ENCODE data around the gene SMYD1. TPM values are rescaled to one million over a fixed set of nuclear protein-coding genes. Genes with fewer than 3 reads are reported as not detected.

Gene SMYD1
- total and polyA plus RNA-seq, 2 donors from 2014 or later = not detected

DNA sequence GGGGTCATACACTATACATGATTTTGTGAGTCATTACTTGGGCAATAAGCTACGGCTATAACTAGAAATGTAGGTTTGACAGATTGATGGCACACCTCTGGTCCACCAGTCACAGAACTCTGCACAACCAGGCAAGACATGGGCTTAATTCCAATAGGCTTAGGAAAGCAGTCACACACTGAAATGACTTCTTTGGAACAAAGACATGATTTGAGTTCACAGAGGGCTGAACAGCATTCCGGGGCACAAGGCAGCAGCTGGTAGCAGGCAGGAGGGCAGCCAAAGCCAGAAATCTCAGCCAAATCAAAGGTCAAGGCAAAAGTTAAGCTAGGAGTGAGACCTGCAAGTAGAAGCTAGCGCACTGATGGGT lies 32.8 kb downstream of the SMYD1 start:
- Histone ChIP-seq H3K9ac (ENCODE audit: low read length in 3 of 3) (no peak overlapping the region), H3K27ac (ENCODE audit: low read depth in 2 of 2, low read length in 2 of 2) (no peak overlapping the region), H3K4me3 (ENCODE audit: low read length in 3 of 3) (no peak overlapping the region), H3K4me1 (ENCODE audit: control insufficient read depth in 2 of 3, insufficient read depth in 2 of 3, low read depth in 1 of 3, low read length in 3 of 3) (peaks cover 0 to 4% (median 3%) of the 10 kb centered on the region in 3 donors), H3K36me3 (ENCODE audit: control insufficient read depth in 2 of 3, insufficient read depth in 3 of 3, low read length in 3 of 3) (no peaks in the 10 kb centered on the region), H3K9me3 (ENCODE audit: control insufficient read depth in 2 of 3, insufficient read depth in 1 of 3, low read length in 3 of 3) (no peaks in the 10 kb centered on the region), H3K27me3 (ENCODE audit: control insufficient read depth, insufficient read depth, low read length) (no peaks in the 10 kb centered on the region)
- no peak for FAIRE-seq
- TF ChIP-seq, protein P1, sequence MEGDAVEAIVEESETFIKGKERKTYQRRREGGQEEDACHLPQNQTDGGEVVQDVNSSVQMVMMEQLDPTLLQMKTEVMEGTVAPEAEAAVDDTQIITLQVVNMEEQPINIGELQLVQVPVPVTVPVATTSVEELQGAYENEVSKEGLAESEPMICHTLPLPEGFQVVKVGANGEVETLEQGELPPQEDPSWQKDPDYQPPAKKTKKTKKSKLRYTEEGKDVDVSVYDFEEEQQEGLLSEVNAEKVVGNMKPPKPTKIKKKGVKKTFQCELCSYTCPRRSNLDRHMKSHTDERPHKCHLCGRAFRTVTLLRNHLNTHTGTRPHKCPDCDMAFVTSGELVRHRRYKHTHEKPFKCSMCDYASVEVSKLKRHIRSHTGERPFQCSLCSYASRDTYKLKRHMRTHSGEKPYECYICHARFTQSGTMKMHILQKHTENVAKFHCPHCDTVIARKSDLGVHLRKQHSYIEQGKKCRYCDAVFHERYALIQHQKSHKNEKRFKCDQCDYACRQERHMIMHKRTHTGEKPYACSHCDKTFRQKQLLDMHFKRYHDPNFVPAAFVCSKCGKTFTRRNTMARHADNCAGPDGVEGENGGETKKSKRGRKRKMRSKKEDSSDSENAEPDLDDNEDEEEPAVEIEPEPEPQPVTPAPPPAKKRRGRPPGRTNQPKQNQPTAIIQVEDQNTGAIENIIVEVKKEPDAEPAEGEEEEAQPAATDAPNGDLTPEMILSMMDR (IDR thresholded peaks at IDR 0.05; ENCODE audit: borderline replicate concordance, extremely low read depth, insufficient read depth) = no peak
- intact Hi-C loops (cut with DNase I) = no loop called here
- DNase-seq = no peak

DNA sequence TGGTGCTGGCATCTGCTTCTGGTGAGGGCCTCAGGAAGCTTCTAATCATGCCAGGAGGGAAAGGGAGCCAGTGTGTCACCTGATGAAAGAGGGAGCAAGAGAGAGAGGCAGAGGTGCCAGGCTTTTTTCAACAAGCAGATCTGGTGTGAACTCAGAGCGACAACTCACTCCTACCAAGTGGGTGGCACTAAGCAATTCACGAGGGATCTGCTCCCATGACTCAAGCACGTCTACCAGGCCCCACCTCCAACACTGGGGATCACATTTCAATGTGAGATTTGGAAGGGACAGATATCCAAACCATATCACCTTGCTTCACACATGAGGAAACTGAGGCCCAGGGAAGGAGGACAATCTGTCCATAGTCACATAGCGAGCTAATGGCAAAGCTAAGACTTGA lies 41.2 kb downstream of the SMYD1 start:
- FAIRE-seq = no peak
- H3K9ac ChIP-seq (ENCODE audit: low read length in 3 of 3) = no peak overlapping the region
- H3K36me3 ChIP-seq (ENCODE audit: control insufficient read depth in 2 of 3, insufficient read depth in 3 of 3, low read length in 3 of 3) = no peaks in the 10 kb centered on the region
- no peak for DNase-seq
- intact Hi-C loops (cut with DNase I) = no loop called here
- H3K4me1 ChIP-seq (ENCODE audit: control insufficient read depth in 2 of 3, insufficient read depth in 2 of 3, low read depth in 1 of 3, low read length in 3 of 3) = no peaks in the 10 kb centered on the region
- H3K9me3 ChIP-seq (ENCODE audit: control insufficient read depth in 2 of 3, insufficient read depth in 1 of 3, low read length in 3 of 3) = no peaks in the 10 kb centered on the region
- no peak overlapping the region for H3K27ac ChIP-seq (ENCODE audit: low read depth in 2 of 2, low read length in 2 of 2)
- H3K4me3 ChIP-seq (ENCODE audit: low read length in 3 of 3) = no peak overlapping the region
- no peaks in the 10 kb centered on the region for H3K27me3 ChIP-seq (ENCODE audit: control insufficient read depth, insufficient read depth, low read length)
- TF ChIP-seq, protein P1 (IDR thresholded peaks at IDR 0.05; ENCODE audit: borderline replicate concordance, extremely low read depth, insufficient read depth) = no peak

DNA sequence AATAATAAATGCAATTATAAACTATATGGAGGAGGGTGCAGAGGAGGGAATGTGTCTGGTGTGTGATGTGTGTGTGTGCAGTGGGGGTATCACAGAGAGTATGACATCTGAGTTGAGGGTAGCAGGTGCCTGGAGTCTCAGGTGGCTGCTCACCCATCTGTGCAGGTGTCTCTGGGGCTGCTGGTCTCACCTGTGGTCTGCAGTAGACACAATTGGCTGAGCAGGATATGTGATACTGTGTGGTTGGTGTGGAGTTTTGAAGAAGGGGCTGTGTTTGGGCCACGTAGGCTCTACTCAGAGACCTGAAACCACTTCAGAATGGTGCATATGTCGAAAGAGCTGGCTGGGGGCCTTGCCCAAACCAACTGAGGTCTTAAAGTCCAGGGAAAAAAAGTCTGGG lies 43.2 kb downstream of the SMYD1 start:
- Histone ChIP-seq H3K27ac (ENCODE audit: low read depth in 2 of 2, low read length in 2 of 2) (no peak overlapping the region), H3K9me3 (ENCODE audit: control insufficient read depth in 2 of 3, insufficient read depth in 1 of 3, low read length in 3 of 3) (no peaks in the 10 kb centered on the region), H3K4me3 (ENCODE audit: low read length in 3 of 3) (no peak overlapping the region), H3K36me3 (ENCODE audit: control insufficient read depth in 2 of 3, insufficient read depth in 3 of 3, low read length in 3 of 3) (no peaks in the 10 kb centered on the region), H3K4me1 (ENCODE audit: control insufficient read depth in 2 of 3, insufficient read depth in 2 of 3, low read depth in 1 of 3, low read length in 3 of 3) (no peaks in the 10 kb centered on the region), H3K27me3 (ENCODE audit: control insufficient read depth, insufficient read depth, low read length) (no peaks in the 10 kb centered on the region), H3K9ac (ENCODE audit: low read length in 3 of 3) (no peak overlapping the region)
- FAIRE-seq (no peak), DNase-seq (no peak)
- intact Hi-C loops (cut with DNase I) = no loop called here
- TF ChIP-seq, protein P1 (IDR thresholded peaks at IDR 0.05; ENCODE audit: borderline replicate concordance, extremely low read depth, insufficient read depth) = no peak

DNA sequence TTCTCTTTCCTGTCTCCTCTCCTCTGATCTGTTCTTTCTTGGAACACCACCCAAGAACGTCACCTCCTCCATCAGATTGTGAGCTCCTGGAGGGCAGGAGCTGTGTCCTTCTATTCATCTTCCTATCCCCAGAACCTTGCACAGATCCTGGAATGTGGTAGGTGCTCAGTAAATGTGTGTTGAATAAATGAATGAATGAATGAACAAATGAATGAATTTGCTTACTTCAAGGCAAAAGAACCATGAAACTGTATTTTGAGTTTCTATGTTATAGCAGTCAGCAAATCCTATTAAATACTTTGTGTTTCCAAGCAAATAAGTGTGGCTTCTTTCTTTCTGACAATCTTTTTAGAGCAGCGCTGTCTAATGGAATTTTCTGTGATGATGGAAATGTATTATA lies 45.4 kb downstream of the SMYD1 start:
- Histone ChIP-seq H3K9me3 (ENCODE audit: control insufficient read depth in 2 of 3, insufficient read depth in 1 of 3, low read length in 3 of 3) (no peaks in the 10 kb centered on the region), H3K27ac (ENCODE audit: low read depth in 2 of 2, low read length in 2 of 2) (no peak overlapping the region), H3K27me3 (ENCODE audit: control insufficient read depth, insufficient read depth, low read length) (no peaks in the 10 kb centered on the region), H3K9ac (ENCODE audit: low read length in 3 of 3) (no peak overlapping the region), H3K4me3 (ENCODE audit: low read length in 3 of 3) (no peak overlapping the region), H3K4me1 (ENCODE audit: control insufficient read depth in 2 of 3, insufficient read depth in 2 of 3, low read depth in 1 of 3, low read length in 3 of 3) (no peaks in the 10 kb centered on the region), H3K36me3 (ENCODE audit: control insufficient read depth in 2 of 3, insufficient read depth in 3 of 3, low read length in 3 of 3) (no peaks in the 10 kb centered on the region)
- intact Hi-C loops (cut with DNase I) = no loop called here
- TF ChIP-seq, protein P1 (IDR thresholded peaks at IDR 0.05; ENCODE audit: borderline replicate concordance, extremely low read depth, insufficient read depth) = no peak
- FAIRE-seq (no peak), DNase-seq (no peak)
